ENCODE measurements around the gene CCDC148. TPM values are rescaled to one million over a fixed set of nuclear protein-coding genes. Genes with fewer than 3 reads are reported as not detected.

The CCDC148 gene
- total and polyA plus RNA-seq, 2 donors (not counting 3 experiments of a cell fraction or from before 2014, with no cell fraction given), result 0.04 to 0.69 TPM

DNA sequence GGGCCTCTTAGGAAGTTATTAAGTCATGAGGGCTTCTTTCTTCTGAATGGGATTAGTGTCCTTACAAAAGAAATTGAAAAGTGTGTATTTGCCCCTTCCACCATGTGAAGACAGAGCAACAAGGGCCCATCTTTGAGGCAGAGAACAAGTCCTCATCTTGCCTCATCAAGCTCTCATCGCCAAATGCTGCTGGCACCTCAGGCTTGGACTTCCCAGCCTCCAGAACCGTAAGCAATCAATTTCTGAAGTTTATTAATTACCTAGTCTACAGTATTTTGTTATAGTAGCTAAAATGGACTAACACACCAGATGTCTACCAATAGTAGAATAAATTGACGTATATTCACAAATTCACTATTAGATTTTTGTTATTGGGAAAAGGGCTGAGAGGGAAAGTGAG lies 74.6 kb downstream of the CCDC148 start:
- Histone ChIP-seq H3K4me2 (ENCODE audit: insufficient read depth, low read length) (no peak overlapping the region), H3K9ac (replicated peaks; ENCODE audit: extremely low read depth, insufficient read depth, low read length) (no peak overlapping the region), H3K9me3 (replicated peaks; ENCODE audit: control insufficient read depth, insufficient read depth, low read length) (no peaks in the 10 kb centered on the region), H3K4me3 (replicated peaks in 1 of 3; ENCODE audit: insufficient read depth in 1 of 3, low read depth in 1 of 3, low read length in 3 of 3) (no peak overlapping the region), H3K27ac (ENCODE audit: insufficient read depth, low read depth, low read length) (no peak overlapping the region), H3K36me3 (ENCODE audit: control insufficient read depth in 2 of 2, extremely low read depth in 1 of 2, insufficient read depth in 2 of 2, low read length in 2 of 2) (no peaks in the 10 kb centered on the region), H3K9me1 (replicated peaks; ENCODE audit: control insufficient read depth, extremely low read depth, insufficient read depth, low read length) (no peaks in the 10 kb centered on the region), H4K20me1 (replicated peaks; ENCODE audit: control insufficient read depth, extremely low read depth, insufficient read depth, low read length) (no peaks in the 10 kb centered on the region), H2AFZ (ENCODE audit: low read depth, low read length) (no peak overlapping the region), H3K27me3 (ENCODE audit: control insufficient read depth in 2 of 2, insufficient read depth in 2 of 2, low read length in 2 of 2) (peaks cover 2 to 6% of the 10 kb centered on the region in 2 experiments), H3K4me1 (ENCODE audit: control insufficient read depth, extremely low read depth, insufficient read depth, low read length) (no peaks in the 10 kb centered on the region), H3K79me2 (ENCODE audit: control insufficient read depth, insufficient read depth, low read length) (no peaks in the 10 kb centered on the region)
- TF ChIP-seq EZH2 (IDR thresholded peaks at IDR 0.05; ENCODE audit: borderline replicate concordance, low read depth, low read length, severe bottlenecking) (no peak), POLR2A (IDR thresholded peaks at IDR 0.05; ENCODE audit: low read depth, low read length) (no peak), GATA2 (IDR thresholded peaks at IDR 0.05; ENCODE audit: insufficient read depth, insufficient read length, low read depth, low read length) (no peak), JUN (IDR thresholded peaks at IDR 0.05; ENCODE audit: borderline replicate concordance, insufficient read depth, insufficient read length, low read depth) (no peak), MYC (IDR thresholded peaks at IDR 0.05; ENCODE audit: low read depth, low read length) (no peak), FOS (IDR thresholded peaks at IDR 0.05; ENCODE audit: borderline replicate concordance, insufficient read depth, low read length) (no peak), POLR2AphosphoS5 (IDR thresholded peaks at IDR 0.05; ENCODE audit: insufficient read depth, low read depth, low read length) (no peak)
- TF ChIP-seq, protein P1, sequence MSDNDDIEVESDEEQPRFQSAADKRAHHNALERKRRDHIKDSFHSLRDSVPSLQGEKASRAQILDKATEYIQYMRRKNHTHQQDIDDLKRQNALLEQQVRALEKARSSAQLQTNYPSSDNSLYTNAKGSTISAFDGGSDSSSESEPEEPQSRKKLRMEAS (IDR thresholded peaks at IDR 0.05; ENCODE audit: insufficient read depth, insufficient read length), result no peak
- TF ChIP-seq, protein P2, sequence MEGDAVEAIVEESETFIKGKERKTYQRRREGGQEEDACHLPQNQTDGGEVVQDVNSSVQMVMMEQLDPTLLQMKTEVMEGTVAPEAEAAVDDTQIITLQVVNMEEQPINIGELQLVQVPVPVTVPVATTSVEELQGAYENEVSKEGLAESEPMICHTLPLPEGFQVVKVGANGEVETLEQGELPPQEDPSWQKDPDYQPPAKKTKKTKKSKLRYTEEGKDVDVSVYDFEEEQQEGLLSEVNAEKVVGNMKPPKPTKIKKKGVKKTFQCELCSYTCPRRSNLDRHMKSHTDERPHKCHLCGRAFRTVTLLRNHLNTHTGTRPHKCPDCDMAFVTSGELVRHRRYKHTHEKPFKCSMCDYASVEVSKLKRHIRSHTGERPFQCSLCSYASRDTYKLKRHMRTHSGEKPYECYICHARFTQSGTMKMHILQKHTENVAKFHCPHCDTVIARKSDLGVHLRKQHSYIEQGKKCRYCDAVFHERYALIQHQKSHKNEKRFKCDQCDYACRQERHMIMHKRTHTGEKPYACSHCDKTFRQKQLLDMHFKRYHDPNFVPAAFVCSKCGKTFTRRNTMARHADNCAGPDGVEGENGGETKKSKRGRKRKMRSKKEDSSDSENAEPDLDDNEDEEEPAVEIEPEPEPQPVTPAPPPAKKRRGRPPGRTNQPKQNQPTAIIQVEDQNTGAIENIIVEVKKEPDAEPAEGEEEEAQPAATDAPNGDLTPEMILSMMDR (IDR thresholded peaks at IDR 0.05; ENCODE audit: extremely low read depth in 1 of 2, insufficient read depth in 1 of 2, low read depth in 1 of 2, low read length in 2 of 2), result no peak
- intact Hi-C loops (cut with micrococcal nuclease), result no loop called here
- ChIA-PET CTCF (no interaction called here), POLR2A (no interaction called here)
- no peak for DNase-seq (ENCODE audit: low read depth, low spot score)
- BruUV-seq (replicated peaks), result no TSS peak
- dilution Hi-C loops (cut with MboI; ENCODE audit: extremely low pct_ligation_motif_present, low sequenced_read_pairs), result no loop called here
- no peak for FAIRE-seq

All from endothelial cell of umbilical vein (primary cell).